ENCODE results near the gene CD101.
"Not testable (repeated sequence)": the region's sequence is repeated elsewhere in the genome, so short reads cannot be mapped to it uniquely, and the experiment has no call there.

The CD101 gene

GRCh38 chr1:117001254-117001927 lies at the start of gene CD101:
Gene CD101, plus strand, starts transcription at chr1:117001760. Its CDS starts 58 bp downstream, at chr1:117001818.
- DNase-seq (ENCODE audit: low read depth in 2 of 3, low spot score in 2 of 3): no peak

GRCh38 chr1:116952738-116953275 lies 48.8 kb upstream of the CD101 start:
- DNase-seq (ENCODE audit: low read depth in 2 of 3, low spot score in 2 of 3): no peak

- DNase-seq (ENCODE audit: low read depth in 2 of 3, low spot score in 2 of 3): no peak
These were observed 47.1 kb upstream of the CD101 start for GRCh38 chr1:116954440-116954839.

GRCh38 chr1:116956378-116956777 lies 45.2 kb upstream of the CD101 start:
- no peak for DNase-seq (ENCODE audit: low read depth in 2 of 3, low spot score in 2 of 3)

GRCh38 chr1:116957646-116958045 lies 43.9 kb upstream of the CD101 start:
- DNase-seq (ENCODE audit: low read depth in 2 of 3, low spot score in 2 of 3): no peak

GRCh38 chr1:116958110-116958509 lies 43.5 kb upstream of the CD101 start:
- no peak for DNase-seq (ENCODE audit: low read depth in 2 of 3, low spot score in 2 of 3)

GRCh38 chr1:116958977-116959376 lies 42.6 kb upstream of the CD101 start:
- no peak for DNase-seq (ENCODE audit: low read depth in 2 of 3, low spot score in 2 of 3)

- DNase-seq (ENCODE audit: low read depth in 2 of 3, low spot score in 2 of 3): no peak
These were observed 40.0 kb upstream of the CD101 start for GRCh38 chr1:116961606-116962005.

GRCh38 chr1:116962987-116963639 lies 38.4 kb upstream of the CD101 start:
- DNase-seq (ENCODE audit: low read depth in 2 of 3, low spot score in 2 of 3): no peak

GRCh38 chr1:116966791-116967190 lies 34.8 kb upstream of the CD101 start:
- no peak for DNase-seq (ENCODE audit: low read depth in 2 of 3, low spot score in 2 of 3)

- no peak for DNase-seq (ENCODE audit: low read depth in 2 of 3, low spot score in 2 of 3)
These were observed 32.8 kb upstream of the CD101 start for GRCh38 chr1:116968724-116969123.

GRCh38 chr1:116971258-116971860 lies 30.2 kb upstream of the CD101 start:
- no peak for DNase-seq (ENCODE audit: low read depth in 2 of 3, low spot score in 2 of 3)

GRCh38 chr1:116971965-116972673 lies 29.4 kb upstream of the CD101 start:
- no peak for DNase-seq (ENCODE audit: low read depth in 2 of 3, low spot score in 2 of 3)

GRCh38 chr1:116972674-116973030 lies 28.9 kb upstream of the CD101 start:
- DNase-seq (ENCODE audit: low read depth in 2 of 3, low spot score in 2 of 3): no peak

GRCh38 chr1:116980309-116980708 lies 21.3 kb upstream of the CD101 start:
- not testable (repeated sequence) for DNase-seq (ENCODE audit: low read depth in 2 of 3, low spot score in 2 of 3)

GRCh38 chr1:116981521-116982037 lies 20.0 kb upstream of the CD101 start:
- no peak for DNase-seq (ENCODE audit: low read depth in 2 of 3, low spot score in 2 of 3)

GRCh38 chr1:116982319-116983004 lies 19.1 kb upstream of the CD101 start:
- no peak for DNase-seq (ENCODE audit: low read depth in 2 of 3, low spot score in 2 of 3)

- DNase-seq (ENCODE audit: low read depth in 2 of 3, low spot score in 2 of 3): no peak
These were observed 18.4 kb upstream of the CD101 start for GRCh38 chr1:116983112-116983511.

- no peak for DNase-seq (ENCODE audit: low read depth in 2 of 3, low spot score in 2 of 3)
These were observed 17.9 kb upstream of the CD101 start for GRCh38 chr1:116983678-116984077.

GRCh38 chr1:116984406-116985160 lies 17.0 kb upstream of the CD101 start:
- DNase-seq (ENCODE audit: low read depth in 2 of 3, low spot score in 2 of 3): no peak
